AG09319 (cell line): ENCODE results near the gene SH3PXD2A.
A peak's percentile ranks its signal among the peaks of the same experiment; 100 is the strongest.

Experiments
- DNase-seq: peaks from one replicate; pipeline ENCODE4 v3.0.0-alpha.2; 2010; ENCODE audit warnings: low read depth; ENCODE audit errors: extremely low read depth
- CTCF ChIP-seq: IDR thresholded peaks from 2 replicates; pipeline ENCODE4 v1.5.1; 2011; ENCODE audit warnings: low read depth, mild to moderate bottlenecking, inconsistent platforms, low read length, moderate library complexity

The SH3PXD2A gene

DNA sequence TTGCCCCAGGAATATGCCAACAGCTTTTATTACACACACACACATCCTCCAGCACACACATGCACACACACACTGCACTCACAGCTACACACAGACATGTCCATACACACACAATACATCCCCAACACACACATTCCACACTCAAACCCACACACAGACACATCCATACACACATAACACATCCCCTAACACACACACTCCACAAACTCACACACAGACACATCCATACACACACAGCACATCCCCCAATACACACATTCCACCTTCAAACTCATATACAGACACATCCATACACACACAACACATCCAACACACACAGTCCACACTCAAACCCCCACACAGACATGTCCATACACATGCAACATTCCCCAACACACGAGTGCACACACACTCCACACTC lies 19.1 kb downstream of the SH3PXD2A start:
- no peak for TF ChIP-seq CTCF
- DNase-seq = no peak

DNA sequence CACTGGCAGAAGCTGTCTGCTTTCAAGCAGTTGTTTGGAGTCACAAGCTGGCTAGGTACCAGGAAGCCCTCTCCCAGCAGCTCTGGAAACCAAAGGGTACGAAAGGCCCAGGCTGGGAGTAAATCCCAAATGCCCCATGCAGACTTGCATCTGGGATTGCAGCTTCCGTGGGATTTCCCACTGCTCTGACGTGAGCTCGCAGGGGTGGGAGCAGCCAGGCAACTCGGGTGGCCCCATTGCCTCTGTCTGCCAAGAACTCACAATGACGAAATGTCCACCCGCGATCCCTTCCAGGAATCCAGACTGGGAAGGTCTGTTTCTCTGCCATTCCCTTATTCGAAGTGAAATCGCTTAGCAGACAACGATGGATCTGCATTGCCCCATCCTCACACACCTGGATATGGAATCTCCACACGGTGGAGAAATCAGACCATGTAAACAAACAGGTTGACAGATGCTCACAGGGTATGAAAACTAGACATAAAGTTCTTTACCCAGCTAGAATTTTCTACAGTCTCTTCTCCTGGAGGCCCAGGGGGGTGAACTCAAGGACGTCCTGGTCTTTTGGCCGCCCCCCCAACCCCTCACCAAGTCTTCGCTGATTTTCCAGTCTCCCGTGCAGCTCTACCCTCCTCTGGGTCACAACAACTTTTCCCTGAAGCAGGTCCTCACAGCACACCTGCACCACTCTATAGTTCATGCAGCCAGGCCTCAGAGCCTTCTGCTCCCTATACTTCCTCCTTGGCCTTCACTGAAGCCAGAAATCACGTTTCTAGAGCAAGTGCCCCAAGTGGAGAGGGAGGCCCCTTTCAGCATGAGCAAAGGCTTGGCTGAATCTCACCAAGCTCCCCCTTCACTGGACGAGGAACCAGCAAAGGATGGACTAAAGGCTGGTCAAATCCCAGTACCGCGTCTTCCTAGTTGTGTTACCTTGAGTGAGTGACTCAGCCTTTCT lies 20.0 kb downstream of the SH3PXD2A start:
- peak; percentile 58 for DNase-seq
- no peak for TF ChIP-seq CTCF

- no peak for TF ChIP-seq CTCF
- DNase-seq = no peak
Measured at GRCh38 chr10:103834436-103835095, 20.8 kb downstream of the SH3PXD2A start.

DNA sequence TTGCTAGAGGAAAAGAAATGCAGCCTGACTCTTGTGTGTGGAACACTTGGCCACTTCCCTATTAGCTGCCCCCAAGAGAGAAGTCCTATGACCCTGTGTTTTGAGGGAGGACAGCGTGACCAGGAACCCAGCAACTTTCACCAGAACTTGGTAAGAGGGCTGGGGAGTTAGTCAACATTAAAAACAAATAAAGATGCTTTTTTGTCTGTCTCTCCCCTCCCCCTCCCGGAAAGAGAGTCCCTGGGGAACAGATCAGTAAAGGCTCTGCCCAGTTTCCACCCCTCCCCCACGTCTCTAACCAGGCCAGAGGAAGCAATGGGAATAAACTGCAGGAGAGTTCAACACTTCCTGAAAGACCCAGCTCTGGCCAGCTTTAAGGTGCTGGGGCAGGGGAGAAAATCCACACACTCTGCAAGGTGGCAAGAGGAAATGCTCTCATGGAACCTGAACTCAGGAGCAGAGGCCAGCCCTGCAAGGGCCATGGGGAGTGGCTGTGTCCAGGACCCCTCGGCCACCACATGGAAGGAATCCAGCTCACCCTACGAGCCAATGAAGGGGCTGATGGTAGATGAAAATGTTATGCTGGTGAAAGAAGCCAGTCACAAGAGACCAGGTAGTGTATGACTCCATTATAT lies 21.5 kb downstream of the SH3PXD2A start:
- no peak for TF ChIP-seq CTCF
- DNase-seq = no peak

- TF ChIP-seq CTCF = no peak
- no peak for DNase-seq
Measured at GRCh38 chr10:103832806-103833205, 22.6 kb downstream of the SH3PXD2A start.

- no peak for TF ChIP-seq CTCF
- DNase-seq = no peak
Measured at GRCh38 chr10:103829838-103830465, 25.4 kb downstream of the SH3PXD2A start.
